Naive B cell (primary cell): ENCODE data around the gene DNAJC1. TPM values are rescaled to one million over a fixed set of nuclear protein-coding genes. Genes with fewer than 3 reads are reported as not detected.
"Not testable (repeated sequence)": the region's sequence is repeated elsewhere in the genome, so short reads cannot be mapped to it uniquely, and the experiment has no call there.

Experiments used
- ATAC-seq, 2 donors: fragments of 150-1000 bp; cut with Tn5 transposase; 2 replicates each; pipeline ENCODE4 v1.10.0; 2021; ENCODE audit warnings: low read depth in 2 of 2, mild to moderate bottlenecking in 2 of 2, moderate library complexity in 2 of 2
- DNase-seq: peaks from one replicate; pipeline ENCODE4 v3.0.0; 2022
- H3K27ac Mint-ChIP-seq, 6 donors: one replicate each; pipeline ENCODE4 v1.8.0; 2020 to 2022; ENCODE audit warnings: mild to moderate bottlenecking in 6 of 6, mixed read lengths in 6 of 6, moderate library complexity in 5 of 6, inconsistent platforms in 2 of 6
- H3K27me3 Mint-ChIP-seq, 3 donors: one replicate each; pipeline ENCODE4 v1.8.0; 2021 to 2022; ENCODE audit warnings: mixed read lengths in 3 of 3, mild to moderate bottlenecking in 1 of 3
- H3K36me3 Mint-ChIP-seq, 2 donors: one replicate each; pipeline ENCODE4 v1.8.0; 2020 to 2022; ENCODE audit warnings: mixed read lengths in 2 of 2, inconsistent platforms in 1 of 2, mild to moderate bottlenecking in 1 of 2
- H3K4me1 Mint-ChIP-seq, 3 donors: one replicate each; pipeline ENCODE4 v1.8.0; 2020 to 2022; ENCODE audit warnings: mixed read lengths in 3 of 3, inconsistent platforms in 1 of 3, mild to moderate bottlenecking in 1 of 3, moderate library complexity in 1 of 3
- H3K4me3 Mint-ChIP-seq, 8 donors: one replicate each; pipeline ENCODE4 v1.8.0; 2020 to 2022; ENCODE audit warnings: mild to moderate bottlenecking in 8 of 8, mixed read lengths in 8 of 8, moderate library complexity in 8 of 8, inconsistent platforms in 2 of 8
- H3K9me3 Mint-ChIP-seq, 7 donors: one replicate each; pipeline ENCODE4 v1.8.0; 2020 to 2022; ENCODE audit warnings: mixed read lengths in 7 of 7, mild to moderate bottlenecking in 5 of 7, inconsistent platforms in 2 of 7, moderate library complexity in 1 of 7
- polyA plus RNA-seq, 6 donors: library from polyadenylated mRNA; unstranded; fragments of 300-500 nt; fragmentation: Illumina TruSeq; gene quantifications; one replicate each; pipeline ENCODE4 v1.2.3, GENCODE V29; 2021; ENCODE audit warnings: low read depth in 6 of 6

The DNAJC1 gene
- polyA plus RNA-seq, 6 donors from 2014 or later, result 9.1 to 19.5 (median 14.5) TPM

- no peak overlapping the region for H3K27ac Mint-ChIP-seq
- no peak overlapping the region for H3K4me3 Mint-ChIP-seq
- H3K36me3 Mint-ChIP-seq, result peaks cover 5 to 10% of the 10 kb centered on the region in 2 donors
- no peaks in the 10 kb centered on the region for H3K27me3 Mint-ChIP-seq
- ATAC-seq, result no peak
- H3K4me1 Mint-ChIP-seq, result no peaks in the 10 kb centered on the region
- no peak for DNase-seq
- H3K9me3 Mint-ChIP-seq, result peaks cover 0 to 4% (median 0%) of the 10 kb centered on the region in 7 donors
Measured at GRCh38 chr10:21860718-21861117, 142.8 kb downstream of the DNAJC1 start.

DNA sequence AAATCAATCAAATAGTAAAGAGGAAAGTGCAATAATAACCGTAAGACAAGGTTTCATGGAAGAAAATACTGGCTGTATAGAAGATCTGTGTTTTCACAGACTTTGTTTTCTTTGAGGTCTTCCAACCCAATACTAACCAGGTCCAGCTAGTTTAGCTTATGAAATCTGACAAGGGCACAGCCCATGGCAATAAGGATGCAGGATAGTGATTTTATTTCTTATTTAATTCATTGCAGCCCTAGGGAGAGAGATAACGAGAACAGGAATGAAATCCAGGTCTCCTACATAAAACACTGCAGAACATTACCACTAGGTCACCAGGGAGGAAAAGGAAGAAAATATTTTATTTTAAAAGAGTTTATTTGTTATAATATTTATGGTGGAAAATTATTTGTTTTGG is 145.1 kb downstream of the DNAJC1 start:
- H3K4me1 Mint-ChIP-seq, result no peaks in the 10 kb centered on the region
- peaks cover 5 to 17% of the 10 kb centered on the region in 2 donors for H3K36me3 Mint-ChIP-seq
- no peak overlapping the region for H3K4me3 Mint-ChIP-seq
- ATAC-seq (no peak), DNase-seq (no peak)
- peaks cover 0 to 4% (median 0%) of the 10 kb centered on the region in 7 donors for H3K9me3 Mint-ChIP-seq
- H3K27me3 Mint-ChIP-seq, result no peaks in the 10 kb centered on the region
- no peak overlapping the region for H3K27ac Mint-ChIP-seq

DNA sequence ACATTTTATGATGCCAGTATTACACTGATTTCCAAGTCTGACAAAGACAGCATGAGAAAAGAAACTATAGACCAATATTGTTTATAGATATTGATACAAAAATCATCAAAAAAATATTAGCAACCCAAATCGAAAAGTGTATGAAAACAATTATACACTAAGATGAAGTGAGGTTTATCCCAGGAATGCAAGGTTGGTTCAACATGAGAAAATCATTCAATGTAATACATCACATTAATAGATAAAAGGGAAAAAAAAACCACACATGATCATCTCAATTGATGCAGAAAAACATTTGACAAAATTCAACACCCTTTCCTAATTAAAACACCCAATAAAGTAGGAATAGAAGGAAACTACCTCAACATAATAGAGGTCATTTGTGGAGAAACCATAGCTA is 153.9 kb downstream of the DNAJC1 start:
- Mint-ChIP-seq H3K27ac (no peak overlapping the region), H3K4me1 (no peaks in the 10 kb centered on the region), H3K36me3 (peaks cover 39 to 43% of the 10 kb centered on the region in 2 donors), H3K9me3 (peaks cover 4 to 46% (median 31%) of the 10 kb centered on the region in 7 donors), H3K27me3 (no peaks in the 10 kb centered on the region), H3K4me3 (no peak overlapping the region)
- no peak for ATAC-seq
- DNase-seq, result no peak

- no peaks in the 10 kb centered on the region for H3K4me1 Mint-ChIP-seq
- DNase-seq (no peak), ATAC-seq (no peak)
- H3K27ac Mint-ChIP-seq, result no peak overlapping the region
- H3K36me3 Mint-ChIP-seq, result peaks cover 21 to 30% of the 10 kb centered on the region in 2 donors
- H3K9me3 Mint-ChIP-seq, result peaks cover 4 to 45% (median 22%) of the 10 kb centered on the region in 7 donors
- H3K27me3 Mint-ChIP-seq, result no peaks in the 10 kb centered on the region
- H3K4me3 Mint-ChIP-seq, result no peak overlapping the region
Measured at GRCh38 chr10:21843645-21844044, 159.9 kb downstream of the DNAJC1 start.

DNA sequence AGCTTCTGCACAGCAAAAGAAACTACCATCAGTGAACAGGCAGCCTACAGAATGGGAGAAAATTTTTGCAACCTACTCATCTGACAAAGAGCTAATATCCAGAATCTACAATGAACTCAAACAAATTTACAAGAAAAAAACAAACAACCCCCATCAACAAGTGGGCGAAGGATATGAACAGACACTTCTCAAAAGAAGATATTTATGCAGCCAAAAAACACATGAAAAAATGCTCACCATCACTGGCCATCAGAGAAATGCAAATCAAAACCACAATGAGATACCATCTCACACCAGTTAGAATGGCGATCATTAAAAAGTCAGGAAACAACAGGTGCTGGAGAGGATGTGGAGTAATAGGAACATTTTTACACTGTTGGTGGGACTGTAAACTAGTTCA is 162.3 kb downstream of the DNAJC1 start:
- H3K27ac Mint-ChIP-seq, ATAC-seq, H3K27me3 Mint-ChIP-seq, H3K4me3 Mint-ChIP-seq, H3K4me1 Mint-ChIP-seq, DNase-seq: not testable (repeated sequence)
- Mint-ChIP-seq H3K9me3 (peaks cover 4 to 48% (median 30%) of the 10 kb centered on the region in 7 donors), H3K36me3 (peaks cover 12 to 22% of the 10 kb centered on the region in 2 donors)

GRCh38 chr10:21837487-21837886 is 166.0 kb downstream of the DNAJC1 start:
- ATAC-seq, DNase-seq, H3K4me3 Mint-ChIP-seq, H3K4me1 Mint-ChIP-seq, H3K27me3 Mint-ChIP-seq, H3K27ac Mint-ChIP-seq: not testable (repeated sequence)
- Mint-ChIP-seq H3K9me3 (peaks cover 11 to 76% (median 59%) of the 10 kb centered on the region in 7 donors), H3K36me3 (peaks cover 21 to 25% of the 10 kb centered on the region in 2 donors)

GRCh38 chr10:21834574-21834973 is 169.0 kb downstream of the DNAJC1 start:
- not testable (repeated sequence) for DNase-seq, H3K27ac Mint-ChIP-seq, H3K4me3 Mint-ChIP-seq, H3K4me1 Mint-ChIP-seq, ATAC-seq, H3K27me3 Mint-ChIP-seq
- Mint-ChIP-seq H3K9me3 (peaks cover 24 to 80% (median 65%) of the 10 kb centered on the region in 7 donors), H3K36me3 (peaks cover 33 to 49% of the 10 kb centered on the region in 2 donors)

DNA sequence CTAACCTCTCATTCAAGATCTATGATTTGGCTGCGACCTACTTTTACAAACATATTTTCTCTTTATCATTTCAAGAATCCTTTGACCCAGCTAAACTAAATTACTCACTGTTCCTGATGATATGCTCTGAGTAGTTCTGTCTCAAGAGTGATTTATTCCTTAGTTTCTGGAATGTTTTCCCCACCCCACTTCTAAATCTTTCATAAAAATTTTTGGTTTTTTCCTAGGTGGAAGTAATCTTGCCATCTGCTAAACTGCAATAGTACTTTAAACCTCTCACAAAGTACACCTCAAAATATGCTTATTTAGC is 170.8 kb downstream of the DNAJC1 start:
- Mint-ChIP-seq H3K4me3 (no peak overlapping the region), H3K36me3 (peaks cover 33 to 40% of the 10 kb centered on the region in 2 donors), H3K4me1 (no peaks in the 10 kb centered on the region), H3K9me3 (peaks cover 22 to 85% (median 67%) of the 10 kb centered on the region in 7 donors), H3K27me3 (no peaks in the 10 kb centered on the region), H3K27ac (no peak overlapping the region)
- no peak for DNase-seq
- no peak for ATAC-seq

GRCh38 chr10:21831986-21832820 is 171.3 kb downstream of the DNAJC1 start:
- DNase-seq, result no peak
- Mint-ChIP-seq H3K27me3 (no peaks in the 10 kb centered on the region), H3K4me1 (no peaks in the 10 kb centered on the region), H3K27ac (no peak overlapping the region), H3K36me3 (peaks cover 36 to 41% of the 10 kb centered on the region in 2 donors), H3K4me3 (no peak overlapping the region), H3K9me3 (peaks cover 22 to 91% (median 73%) of the 10 kb centered on the region in 7 donors)
- no peak for ATAC-seq

- no peaks in the 10 kb centered on the region for H3K27me3 Mint-ChIP-seq
- peaks cover 17 to 94% (median 82%) of the 10 kb centered on the region in 7 donors for H3K9me3 Mint-ChIP-seq
- H3K4me1 Mint-ChIP-seq, result no peaks in the 10 kb centered on the region
- ATAC-seq (no peak), DNase-seq (no peak)
- H3K4me3 Mint-ChIP-seq, result no peak overlapping the region
- peaks cover 46 to 50% of the 10 kb centered on the region in 2 donors for H3K36me3 Mint-ChIP-seq
- peak overlapping the region in 1 of 6 donors; percentile 17 for H3K27ac Mint-ChIP-seq
Measured at GRCh38 chr10:21830037-21830436, 173.5 kb downstream of the DNAJC1 start.

GRCh38 chr10:21827308-21827707 is 176.2 kb downstream of the DNAJC1 start:
- ATAC-seq, result no peak
- Mint-ChIP-seq H3K9me3 (peaks cover 17 to 78% (median 66%) of the 10 kb centered on the region in 7 donors), H3K27ac (no peak overlapping the region), H3K4me1 (no peaks in the 10 kb centered on the region), H3K27me3 (no peaks in the 10 kb centered on the region), H3K4me3 (no peak overlapping the region), H3K36me3 (peaks cover 52 to 55% of the 10 kb centered on the region in 2 donors)
- no peak for DNase-seq

DNA sequence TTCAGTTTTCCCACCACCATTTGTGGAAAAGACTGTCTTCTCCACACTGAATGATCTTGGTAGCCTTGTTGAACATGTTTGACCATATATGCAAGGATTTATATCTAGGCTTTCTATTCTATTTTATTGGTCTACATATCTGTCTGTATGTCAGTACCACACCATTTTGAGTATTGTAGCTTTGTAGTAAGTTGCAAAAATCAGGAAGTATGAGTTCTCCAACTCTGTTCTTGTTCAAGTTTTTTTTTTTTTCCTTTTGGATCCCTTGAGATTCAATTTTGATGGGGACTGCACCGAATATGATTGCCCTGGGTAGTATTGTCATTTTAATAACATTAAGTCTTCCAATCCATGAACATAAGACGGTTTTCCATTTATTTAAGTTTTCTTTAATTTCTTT is 176.8 kb downstream of the DNAJC1 start:
- Mint-ChIP-seq H3K4me3 (peak overlapping the region in 1 of 8 donors; percentile 21), H3K27me3 (no peaks in the 10 kb centered on the region), H3K4me1 (no peaks in the 10 kb centered on the region), H3K9me3 (peaks cover 15 to 74% (median 64%) of the 10 kb centered on the region in 7 donors), H3K27ac (no peak overlapping the region), H3K36me3 (peaks cover 47 to 55% of the 10 kb centered on the region in 2 donors)
- no peak for ATAC-seq
- DNase-seq, result no peak

DNA sequence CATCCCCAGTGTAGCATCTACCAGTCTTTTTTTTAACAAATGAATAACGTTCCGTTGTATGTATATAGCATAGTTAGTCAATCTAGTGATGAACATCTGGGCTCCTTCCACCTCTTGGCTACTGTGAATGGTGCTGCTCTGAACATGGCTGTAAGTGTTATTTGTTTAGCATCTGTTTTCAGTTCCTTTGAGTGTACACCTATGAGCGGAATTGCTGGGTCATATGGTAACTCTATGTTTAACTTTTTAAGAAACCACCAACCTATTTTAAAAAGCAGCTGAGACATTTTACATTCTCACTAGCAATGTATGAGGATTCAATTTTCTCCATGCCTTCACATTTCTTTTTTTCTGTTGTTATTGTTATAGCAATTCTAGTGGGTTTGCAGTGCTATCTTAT is 178.2 kb downstream of the DNAJC1 start:
- no peaks in the 10 kb centered on the region for H3K4me1 Mint-ChIP-seq
- peaks cover 13 to 66% (median 54%) of the 10 kb centered on the region in 7 donors for H3K9me3 Mint-ChIP-seq
- no peaks in the 10 kb centered on the region for H3K27me3 Mint-ChIP-seq
- H3K4me3 Mint-ChIP-seq, result no peak overlapping the region
- ATAC-seq, result no peak
- H3K27ac Mint-ChIP-seq, result no peak overlapping the region
- no peak for DNase-seq
- H3K36me3 Mint-ChIP-seq, result peaks cover 38 to 48% of the 10 kb centered on the region in 2 donors

- Mint-ChIP-seq H3K4me3 (no peak overlapping the region), H3K27ac (no peak overlapping the region), H3K4me1 (no peaks in the 10 kb centered on the region), H3K9me3 (peaks cover 5 to 57% (median 45%) of the 10 kb centered on the region in 7 donors), H3K36me3 (peaks cover 28 to 40% of the 10 kb centered on the region in 2 donors), H3K27me3 (no peaks in the 10 kb centered on the region)
- no peak for ATAC-seq
- no peak for DNase-seq
Measured at GRCh38 chr10:21824409-21824808, 179.1 kb downstream of the DNAJC1 start.
